CD4-positive, alpha-beta T cell treated with Interferon alpha-2 for 1 hour (primary cell): ENCODE measurements around the gene GNB3.
A peak's percentile ranks its signal among the peaks of the same experiment; 100 is the strongest.
"Not testable (repeated sequence)": the region's sequence is repeated elsewhere in the genome, so short reads cannot be mapped to it uniquely, and the experiment has no call there.

Experiments used
- DNase-seq, 2 donors: peaks; one replicate each; pipeline ENCODE4 v3.0.0-alpha.2; 2020 to 2022

Gene GNB3

DNA sequence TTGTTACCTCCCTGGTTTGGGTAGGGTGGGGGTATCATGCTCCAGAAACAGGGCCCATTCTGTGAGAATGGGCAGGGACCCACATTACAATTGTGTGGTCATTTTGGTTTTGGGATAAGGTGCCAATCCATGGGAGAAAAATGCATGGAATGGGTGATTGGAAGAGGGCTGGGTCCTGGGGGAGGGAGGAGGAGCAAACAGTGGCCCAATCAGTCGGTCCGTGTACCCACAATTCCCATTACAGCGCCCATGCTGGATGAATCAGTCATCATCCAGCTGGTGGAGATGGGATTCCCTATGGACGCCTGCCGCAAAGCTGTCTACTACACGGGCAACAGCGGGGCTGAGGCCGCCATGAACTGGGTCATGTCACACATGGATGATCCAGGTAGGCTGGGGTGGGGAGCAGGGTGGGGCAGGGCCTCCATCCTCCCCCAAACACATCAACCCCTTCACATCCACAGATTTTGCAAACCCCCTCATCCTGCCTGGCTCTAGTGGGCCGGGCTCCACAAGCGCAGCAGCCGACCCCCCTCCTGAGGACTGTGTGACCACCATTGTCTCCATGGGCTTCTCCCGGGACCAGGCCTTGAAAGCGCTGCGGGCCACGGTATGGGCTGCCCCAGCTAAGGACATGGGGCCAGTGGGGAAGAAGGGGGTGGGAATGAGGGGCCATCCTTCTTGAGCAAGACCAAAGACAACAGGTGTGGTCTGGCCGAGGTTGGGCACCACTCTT, 23.0 kb downstream of the GNB3 start:
- no peak for DNase-seq

DNA sequence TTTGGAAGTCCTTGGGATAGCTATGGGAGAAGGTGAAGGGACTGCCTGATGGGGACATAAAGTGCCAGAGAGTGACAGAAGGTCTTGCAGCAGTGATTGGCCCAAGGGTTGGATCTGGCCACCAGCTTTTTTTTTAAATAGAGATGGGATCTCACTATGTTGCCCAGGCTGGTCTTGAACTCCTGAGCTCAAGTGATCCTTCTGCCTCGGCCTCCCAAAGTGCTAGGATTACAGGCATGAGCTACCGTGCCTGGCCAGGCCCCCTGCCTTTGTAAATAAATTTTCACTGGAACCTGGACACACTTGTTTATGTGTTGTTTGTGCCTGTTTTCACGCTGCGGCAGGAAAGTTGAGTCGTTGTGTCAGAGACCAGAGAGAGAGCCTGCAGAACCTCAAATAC, 24.6 kb downstream of the GNB3 start:
- DNase-seq = not testable (repeated sequence)

DNA sequence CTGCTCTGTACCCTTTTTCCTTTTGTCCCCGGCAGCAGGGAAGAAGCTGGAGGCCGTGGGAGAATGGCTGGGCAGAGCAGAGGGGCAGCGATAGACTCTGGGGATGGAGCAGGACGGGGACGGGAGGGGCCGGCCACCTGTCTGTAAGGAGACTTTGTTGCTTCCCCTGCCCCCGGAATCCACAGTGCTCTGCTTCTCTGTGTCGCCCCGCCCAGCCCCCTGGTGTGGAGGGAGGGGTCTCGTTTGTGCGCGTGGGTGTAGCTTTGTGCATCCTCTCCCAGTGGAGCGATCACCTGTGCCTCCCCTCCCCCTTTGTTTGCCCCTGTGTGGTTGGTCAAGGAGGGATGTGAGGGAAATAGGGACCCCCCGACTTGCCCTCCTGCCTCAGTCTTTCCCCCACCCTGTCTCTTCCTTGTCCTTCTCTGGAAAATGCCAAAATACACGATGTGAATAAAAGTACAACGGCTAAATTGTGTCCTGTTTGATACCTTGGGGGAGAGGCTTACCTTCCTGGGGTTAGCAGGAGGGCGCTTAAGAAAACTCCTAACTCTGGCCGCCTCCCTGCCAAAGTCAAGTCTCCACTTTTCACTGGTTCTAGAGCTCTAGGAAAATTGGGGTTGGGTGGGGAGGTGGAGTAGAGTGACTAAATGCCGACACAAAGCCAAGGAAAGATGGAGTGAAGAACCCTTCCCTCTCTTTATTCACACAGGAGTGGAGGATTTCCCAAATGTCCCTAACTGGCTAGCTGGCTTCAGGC, 25.6 kb downstream of the GNB3 start:
- no peak for DNase-seq

DNA sequence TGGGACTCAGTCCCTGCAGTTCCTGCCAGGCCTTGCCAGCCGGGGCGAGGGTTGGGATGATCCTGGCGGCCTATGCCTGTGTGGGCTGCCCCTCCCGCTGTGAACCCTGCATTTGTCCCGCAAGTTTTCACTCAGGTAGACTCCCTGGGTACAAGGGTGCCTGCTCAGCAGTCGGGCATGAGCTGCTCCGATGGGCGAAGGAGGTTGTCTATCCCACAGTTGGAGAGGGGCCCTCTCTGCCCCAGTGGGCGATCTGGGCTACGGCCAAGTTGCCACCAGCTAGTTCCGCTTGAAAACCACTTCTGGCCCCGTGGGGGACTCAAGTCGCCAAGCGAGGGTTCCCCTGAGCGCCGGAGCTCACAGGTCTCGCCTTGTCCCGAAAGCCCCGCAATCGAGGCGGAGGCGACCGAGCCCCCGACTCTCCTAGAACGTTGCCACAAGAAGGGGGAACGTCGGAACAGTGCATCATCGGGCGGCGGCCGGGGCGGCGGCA, 26.2 kb downstream of the GNB3 start:
- DNase-seq = no peak

DNA sequence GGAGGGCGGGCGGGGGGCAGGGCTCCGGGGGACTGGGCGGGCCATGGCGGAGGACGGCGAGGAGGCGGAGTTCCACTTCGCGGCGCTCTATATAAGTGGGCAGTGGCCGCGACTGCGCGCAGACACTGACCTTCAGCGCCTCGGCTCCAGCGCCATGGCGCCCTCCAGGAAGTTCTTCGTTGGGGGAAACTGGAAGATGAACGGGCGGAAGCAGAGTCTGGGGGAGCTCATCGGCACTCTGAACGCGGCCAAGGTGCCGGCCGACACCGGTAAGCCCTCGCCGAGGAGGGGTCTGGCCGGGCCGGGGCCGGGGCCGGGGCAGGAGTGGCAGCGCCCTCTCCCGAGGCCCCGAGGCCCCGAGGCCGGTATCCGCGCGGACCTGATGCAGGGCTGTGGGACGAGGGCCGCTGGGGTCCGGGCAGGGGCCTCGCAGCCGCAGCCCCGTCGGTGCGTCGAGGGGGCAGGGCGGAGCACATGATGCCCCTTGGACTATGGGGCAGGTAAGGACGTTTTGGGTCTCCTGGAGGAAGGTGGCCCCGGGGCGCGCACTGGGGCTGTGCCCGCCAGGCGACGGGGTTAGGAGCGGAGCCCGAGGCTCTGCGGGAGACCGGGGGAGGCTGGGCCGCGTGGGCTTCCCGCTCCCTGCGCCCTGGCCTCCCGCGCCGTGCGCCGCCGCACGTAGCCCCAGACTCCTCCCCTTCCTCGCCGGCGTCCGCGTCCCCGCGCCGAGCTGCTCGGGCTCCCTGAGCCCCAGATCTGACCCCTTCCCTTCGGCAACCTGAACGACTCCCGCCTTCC, 26.9 kb downstream of the GNB3 start, which contains the start of gene TPI1:
TPI1 (plus strand) TSS at position 119 of the 798 bp plus-strand sequence; CDS start at position 155, 36 bp downstream.
- peak; percentile 82 to 89 for DNase-seq

DNA sequence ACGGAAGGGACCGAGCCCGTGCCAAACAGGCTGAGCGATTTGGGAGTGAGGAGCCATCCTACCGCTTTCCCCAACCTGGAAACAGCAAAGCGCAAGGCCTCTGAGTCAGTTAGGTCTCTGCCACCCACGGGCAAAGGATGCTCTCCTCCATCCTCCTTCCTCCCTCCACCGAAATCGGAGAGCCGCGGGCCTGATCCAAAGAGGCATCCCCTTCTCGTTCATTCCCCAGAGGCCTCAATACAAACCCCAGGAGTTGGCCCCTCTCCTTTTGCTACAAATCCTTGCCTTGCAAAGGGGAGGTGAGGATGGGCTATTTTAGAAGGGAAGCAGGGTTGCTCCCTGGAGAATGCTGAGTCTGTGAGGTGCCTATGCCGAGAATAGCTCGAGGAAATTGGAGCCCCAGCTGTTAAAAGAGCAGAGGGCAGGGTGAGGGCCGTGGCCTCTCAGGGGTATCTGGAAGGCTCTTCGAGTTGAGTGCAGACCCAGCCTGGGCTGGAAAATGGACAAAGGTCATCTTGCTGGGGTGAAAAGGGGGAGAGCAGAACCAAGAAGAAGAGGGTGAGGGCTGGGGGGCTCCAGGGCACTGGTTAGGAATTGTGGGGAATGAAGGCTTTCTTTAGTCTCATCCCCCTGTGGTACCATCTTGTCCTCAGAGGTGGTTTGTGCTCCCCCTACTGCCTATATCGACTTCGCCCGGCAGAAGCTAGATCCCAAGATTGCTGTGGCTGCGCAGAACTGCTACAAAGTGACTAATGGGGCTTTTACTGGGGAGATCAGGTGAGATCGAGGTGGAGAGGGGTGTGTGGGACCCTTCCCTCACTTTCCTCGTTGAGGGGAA, 27.7 kb downstream of the GNB3 start:
- no peak for DNase-seq

DNA sequence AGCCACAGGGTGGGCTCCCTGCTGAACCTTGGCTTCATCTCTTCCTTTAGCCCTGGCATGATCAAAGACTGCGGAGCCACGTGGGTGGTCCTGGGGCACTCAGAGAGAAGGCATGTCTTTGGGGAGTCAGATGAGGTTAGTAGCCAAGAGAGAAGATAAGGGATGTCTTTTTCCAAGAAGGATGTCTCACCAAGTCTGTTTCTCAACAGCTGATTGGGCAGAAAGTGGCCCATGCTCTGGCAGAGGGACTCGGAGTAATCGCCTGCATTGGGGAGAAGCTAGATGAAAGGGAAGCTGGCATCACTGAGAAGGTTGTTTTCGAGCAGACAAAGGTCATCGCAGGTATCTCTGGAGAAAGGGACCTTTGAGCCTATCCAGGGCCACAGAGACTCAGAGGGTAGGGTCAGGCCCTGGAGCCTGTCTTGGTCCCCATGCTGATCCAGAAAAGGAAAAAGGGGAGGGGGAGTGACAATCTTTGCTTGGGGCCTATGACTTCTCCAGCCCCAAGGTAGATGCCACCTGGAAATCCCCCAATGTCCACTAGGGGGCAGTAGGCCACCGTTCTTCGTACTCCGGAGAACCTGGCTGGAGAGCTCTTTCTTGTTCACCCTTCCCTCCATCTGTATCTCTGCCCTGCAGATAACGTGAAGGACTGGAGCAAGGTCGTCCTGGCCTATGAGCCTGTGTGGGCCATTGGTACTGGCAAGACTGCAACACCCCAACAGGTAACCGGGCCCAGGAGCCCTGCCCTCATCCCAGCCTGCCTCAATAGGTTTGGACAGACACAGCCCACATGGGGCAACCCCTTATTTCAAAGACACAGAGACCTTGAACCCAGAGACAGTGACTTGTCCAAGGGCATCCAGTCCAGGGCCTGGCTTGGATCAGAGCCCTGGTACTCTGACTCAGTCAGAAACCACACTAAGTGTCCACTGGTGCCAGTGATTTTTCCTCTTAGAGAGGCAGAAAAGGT, 28.6 kb downstream of the GNB3 start:
- peak; percentile 81 to 90 for DNase-seq

DNA sequence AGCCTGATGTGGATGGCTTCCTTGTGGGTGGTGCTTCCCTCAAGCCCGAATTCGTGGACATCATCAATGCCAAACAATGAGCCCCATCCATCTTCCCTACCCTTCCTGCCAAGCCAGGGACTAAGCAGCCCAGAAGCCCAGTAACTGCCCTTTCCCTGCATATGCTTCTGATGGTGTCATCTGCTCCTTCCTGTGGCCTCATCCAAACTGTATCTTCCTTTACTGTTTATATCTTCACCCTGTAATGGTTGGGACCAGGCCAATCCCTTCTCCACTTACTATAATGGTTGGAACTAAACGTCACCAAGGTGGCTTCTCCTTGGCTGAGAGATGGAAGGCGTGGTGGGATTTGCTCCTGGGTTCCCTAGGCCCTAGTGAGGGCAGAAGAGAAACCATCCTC, 29.6 kb downstream of the GNB3 start:
- DNase-seq = not testable (repeated sequence)

DNA sequence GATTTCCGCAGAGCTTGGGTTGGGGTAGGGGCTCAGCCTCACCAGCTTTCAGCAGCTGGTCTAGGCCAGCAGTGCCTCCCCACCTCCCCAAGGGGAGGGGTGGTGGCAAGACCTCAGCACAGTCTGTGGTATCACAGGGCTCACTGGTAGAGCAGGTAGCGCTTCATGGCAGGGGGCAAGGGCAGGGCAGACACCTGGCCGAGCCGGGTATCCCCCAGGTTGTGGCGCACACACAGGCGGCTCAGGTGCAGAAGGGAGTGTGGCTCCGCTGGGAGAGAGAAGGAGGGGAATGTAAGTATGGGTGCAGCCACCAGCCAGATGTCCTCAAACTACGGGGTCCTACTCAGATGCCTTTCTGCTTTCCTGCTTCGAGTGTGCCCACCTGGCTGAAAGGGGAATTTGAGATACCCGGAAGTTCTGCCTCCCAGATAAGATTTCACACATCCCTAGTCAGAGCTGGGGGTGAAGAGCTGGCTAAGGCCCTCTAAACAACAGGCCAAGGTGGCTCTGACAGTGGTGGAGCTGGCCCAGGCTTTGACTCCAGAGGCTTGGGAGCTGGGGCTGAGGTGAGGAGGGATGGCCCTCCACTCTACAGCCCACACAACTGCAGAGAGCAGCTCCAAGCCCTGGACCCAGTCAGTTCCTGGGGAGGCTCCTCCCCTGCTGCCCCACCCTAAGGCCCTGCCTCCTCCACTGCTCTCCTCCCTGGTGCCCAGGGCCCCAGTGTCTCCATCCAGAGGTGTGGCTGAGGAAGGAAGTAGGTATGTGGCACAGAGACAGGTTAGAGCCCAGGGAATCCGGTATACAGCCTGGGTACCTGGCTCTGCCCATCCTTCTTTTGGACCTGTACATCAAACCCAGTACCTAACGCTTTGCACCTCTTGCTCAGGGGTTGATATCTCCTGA, 30.6 kb downstream of the GNB3 start:
- DNase-seq = peak in 1 of 2 donors; percentile 46

DNA sequence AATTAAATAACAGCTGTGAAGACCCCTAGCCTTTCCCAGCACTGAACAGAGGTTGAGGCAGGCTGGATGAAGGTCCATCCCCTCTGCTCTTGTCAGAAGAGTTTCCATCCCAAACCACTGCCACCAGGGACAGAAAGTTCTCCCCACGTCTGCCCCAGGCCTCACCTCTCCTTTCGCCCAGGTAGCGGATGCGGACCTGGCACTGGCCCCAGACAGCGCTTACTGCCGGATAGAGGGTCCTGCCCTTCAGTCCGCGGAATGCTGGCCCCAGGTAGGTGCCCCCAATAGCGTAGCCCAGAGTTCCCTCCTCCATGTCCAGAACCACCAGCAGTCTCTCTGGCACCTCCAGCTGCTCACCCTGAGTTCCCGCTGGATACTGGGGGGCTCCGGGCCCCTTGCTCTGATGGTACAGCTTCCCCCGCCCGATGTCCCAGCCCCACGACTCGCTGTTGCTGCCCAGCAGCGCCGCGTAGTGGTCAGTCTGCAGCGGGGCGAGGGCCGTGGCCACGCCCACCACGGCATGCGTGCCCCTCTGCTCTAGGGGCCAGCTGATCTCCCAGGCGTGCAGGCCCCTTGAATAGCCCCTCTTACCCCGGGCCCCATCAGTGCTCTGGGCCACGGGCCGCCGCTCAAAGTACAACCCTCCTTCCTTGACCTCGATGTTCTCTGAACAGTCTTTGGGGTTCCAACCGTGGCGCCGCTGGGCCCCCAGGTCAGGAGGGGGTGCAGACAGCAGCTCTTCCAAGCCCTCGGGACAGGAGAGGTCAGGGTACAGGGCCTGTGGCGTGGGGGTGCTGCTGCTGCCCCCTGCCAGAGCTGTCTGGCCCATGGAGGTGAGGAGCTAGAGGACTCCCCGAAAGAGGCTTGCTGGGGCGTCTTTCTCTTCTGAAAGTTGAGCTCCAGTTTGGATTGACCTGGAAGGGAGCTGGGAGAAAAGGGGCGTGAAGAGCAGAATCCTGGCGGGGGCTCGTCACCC, 31.6 kb downstream of the GNB3 start:
- DNase-seq = peak; percentile 84 to 88

DNA sequence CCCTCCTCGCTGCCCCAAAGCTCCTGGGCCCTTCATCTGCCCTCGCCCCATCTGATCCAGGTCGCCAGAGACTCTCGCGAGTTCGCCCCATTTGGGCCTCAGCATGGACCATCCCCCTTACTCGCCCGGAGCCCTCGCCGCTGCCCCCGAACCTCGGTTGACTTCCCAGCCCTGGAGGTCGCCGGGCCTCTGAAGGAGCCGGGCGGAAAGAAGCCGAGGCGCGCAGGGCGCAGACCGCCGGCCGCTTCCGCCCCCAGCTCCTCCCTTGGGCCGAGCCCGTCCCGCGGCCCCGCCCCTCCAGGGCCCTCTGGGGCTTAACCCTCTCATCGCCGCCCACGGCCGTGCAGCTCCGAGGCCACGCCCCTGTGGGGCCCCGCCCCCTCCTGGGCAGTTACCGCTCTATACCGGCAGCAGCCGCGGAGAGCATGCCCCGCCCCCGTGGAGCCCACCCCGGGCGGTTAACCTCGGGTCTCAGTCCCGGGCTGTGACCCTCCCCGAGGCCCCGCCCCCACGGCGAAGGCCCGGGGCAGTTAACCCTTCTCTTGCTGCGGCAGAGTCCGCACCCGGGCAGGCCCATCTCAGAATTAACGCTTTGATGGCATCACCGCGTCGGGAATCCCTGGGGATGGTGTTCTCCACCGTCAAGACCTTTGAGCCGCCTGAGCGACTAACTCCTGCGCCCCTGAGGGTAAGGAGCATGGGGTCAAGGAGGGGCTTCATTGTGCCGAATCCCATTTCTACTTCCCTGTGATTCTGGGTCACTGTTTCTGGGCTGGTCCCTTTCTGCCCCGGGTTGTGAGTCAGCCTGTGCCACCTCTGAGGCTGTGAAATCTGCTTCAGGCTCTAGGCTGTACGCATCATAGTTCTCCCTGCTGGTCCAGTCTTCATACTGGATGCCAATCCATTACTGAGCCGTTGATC, 32.6 kb downstream of the GNB3 start, which contains the start of gene SPSB2:
SPSB2 (minus strand) TSS at position 210 of the 921 bp plus-strand sequence. CDS start 402 bp downstream, outside the sequence.
- peak; percentile 98 for DNase-seq

DNA sequence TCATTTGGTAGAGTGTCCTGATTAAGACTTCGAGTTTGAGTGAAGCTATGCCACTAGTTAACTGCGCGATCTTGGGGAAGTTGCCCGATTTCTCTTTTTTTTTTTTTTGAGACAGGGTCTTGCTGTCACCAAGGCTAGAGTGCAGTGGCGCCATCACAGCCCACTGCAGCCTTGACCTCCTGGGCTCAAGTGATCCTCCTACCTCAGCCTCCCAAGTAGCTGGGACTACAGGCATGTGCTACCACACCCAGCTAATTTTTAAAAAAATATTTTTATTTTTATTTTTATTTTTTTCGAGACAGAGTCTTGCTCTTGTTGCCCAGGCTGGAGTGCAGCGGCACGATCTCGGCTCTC, 33.3 kb downstream of the GNB3 start:
- DNase-seq = not testable (repeated sequence)

DNA sequence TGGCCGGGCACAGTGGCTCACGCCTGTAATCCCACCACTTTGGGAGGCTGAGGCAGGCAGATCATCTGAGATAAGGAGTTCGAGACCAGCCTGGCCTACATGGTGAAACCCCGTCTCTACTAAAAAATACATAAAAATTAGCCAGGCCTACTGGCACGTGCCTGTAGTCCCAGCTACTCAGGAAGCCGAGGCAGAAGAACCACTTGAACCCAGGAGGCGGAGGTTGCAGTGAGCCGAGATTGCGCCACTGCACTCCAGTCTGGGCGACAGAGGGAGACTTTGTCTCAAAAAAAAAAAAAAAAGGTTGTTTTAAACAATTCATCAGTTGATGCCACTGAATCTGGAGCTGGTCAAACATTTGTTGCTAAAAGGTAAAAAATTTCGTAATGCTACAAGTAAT, 39.1 kb downstream of the GNB3 start:
- DNase-seq = not testable (repeated sequence)

DNA sequence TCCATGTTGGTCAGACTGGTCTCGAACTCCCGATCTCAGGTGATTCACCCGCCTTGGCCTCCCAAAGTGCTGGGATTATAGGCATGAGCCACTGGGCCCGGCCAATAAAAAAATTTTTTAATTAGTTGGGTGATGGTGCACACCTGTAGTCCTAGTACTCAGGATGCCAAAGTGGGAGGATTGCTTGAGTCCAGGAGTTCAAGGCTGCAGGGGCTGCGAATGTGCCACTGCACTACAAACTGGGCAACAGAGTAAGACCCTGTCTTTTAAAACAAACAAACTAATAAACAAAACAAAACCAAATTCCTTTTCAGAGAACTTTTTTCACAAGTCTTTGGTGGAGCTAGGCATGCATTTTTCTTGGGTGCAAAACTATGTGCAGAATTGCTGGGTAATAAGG, 42.5 kb downstream of the GNB3 start:
- no peak for DNase-seq

DNA sequence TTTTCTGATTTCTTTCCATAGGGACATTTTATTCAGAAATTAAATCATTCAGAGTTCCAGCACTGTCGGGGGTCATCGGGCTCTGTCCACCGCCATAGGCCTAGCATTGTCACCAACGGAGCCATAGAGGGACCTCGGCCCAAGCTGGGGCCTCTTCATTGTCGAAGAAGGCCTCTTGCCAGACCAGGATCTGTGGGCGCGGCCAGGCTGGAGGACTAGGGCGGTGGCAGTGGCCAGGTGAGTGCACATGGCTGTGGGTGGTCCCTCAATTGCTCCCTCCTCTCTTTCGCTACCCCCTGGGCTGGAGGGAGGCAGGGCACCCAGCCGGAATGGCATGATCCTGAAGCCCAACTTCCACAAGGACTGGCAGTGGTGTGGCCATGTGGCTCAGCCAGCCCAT, 43.0 kb downstream of the GNB3 start:
- DNase-seq = no peak

DNA sequence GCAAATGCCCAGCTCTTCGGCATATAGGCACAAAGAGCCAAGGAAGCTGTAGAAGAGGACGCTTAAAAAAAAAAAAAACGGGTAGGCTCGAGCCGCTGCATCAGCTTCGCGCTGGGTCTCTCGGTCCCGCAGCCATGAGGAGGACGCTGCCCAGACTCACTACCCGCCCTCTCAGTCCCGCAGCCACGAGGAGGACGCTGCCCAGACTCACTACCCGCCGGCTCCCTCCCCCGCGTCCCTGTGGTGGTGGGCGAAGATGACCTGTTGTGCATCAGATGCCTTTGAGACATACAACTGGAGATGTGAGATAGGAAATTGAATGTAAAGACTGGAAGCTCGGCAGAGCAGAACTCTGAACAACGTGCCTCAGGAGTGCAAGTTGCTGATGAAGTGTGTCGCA, 43.8 kb downstream of the GNB3 start:
- DNase-seq = no peak
